NCI-H748 (cell line): ENCODE measurements around the gene CBY2.

ENCODE experiments used
- DNase-seq: peaks from one replicate; lab custom pipeline; 2025; ENCODE audit not compliant: unreplicated experiment; lab: John Stamatoyannopoulos, UW

Gene CBY2

DNA sequence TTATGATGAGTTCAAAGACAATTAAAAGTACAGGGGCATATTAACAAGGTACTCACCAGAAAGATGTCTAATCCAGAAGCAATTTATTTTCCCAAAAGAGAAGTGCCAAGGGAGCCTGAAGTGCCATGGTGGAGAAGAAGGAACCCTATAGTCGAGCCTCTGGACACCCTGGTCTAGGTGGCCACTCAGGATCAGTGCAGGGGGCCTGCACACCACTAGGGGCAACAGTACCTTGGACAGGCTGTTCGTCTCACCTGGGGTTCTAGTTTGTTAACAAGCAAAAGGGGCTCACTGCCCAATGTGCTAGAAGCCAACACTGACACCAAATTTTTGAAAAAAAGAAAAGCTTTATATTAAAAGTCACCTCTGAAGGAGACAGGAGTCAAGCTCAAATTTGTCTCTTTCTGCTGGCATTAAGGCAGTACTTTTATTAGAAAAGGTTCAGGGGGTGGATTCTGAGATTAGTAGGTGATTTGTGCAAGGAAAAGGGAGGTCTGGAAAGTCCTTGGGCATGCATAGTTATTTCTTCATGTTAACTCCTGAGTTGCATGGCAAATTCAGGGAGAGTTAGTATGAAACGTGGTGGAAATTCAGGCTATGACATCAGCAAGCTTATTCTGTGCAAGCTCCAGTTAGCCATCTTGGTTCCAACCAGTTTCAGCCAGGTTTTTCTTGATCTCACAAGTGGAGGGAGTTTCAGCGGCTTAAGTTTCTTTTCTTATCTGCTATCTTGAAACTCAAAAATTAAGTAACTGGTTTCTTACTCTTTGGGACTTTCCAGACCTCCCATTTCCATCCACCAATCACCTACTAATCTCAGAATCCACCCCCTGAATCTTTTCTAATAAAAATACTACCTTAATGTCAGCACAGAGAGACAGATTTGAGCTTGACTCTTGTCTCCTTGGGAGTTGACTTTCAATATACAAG lies 884 bp upstream of the CBY2 start:
- DNase-seq = no peak

DNA sequence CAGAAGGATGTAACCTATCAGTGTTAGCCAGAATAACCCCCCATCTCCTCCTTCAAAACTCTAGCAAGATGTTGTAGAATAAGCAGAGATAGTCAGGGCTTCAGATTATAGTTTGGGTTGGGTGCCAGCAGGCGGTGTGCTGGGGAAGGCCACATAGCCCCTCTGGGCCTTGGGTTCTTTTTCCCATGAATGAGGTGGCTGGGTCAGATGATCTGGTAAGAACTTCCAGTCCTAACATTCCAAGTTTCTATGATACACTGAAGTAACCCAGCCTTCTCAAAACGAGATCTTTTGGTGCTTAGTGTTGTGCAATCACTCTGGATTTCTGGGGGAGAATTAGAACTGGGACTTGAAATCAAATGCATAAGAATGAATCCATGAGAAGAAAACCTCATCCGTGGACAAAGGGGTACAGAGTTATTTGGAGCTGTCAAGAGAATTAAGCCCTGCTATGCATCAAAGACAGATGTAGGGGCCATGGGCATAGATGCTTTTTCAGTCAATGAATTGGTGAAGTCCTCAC lies 810 bp downstream of the CBY2 start:
- DNase-seq = no peak

DNA sequence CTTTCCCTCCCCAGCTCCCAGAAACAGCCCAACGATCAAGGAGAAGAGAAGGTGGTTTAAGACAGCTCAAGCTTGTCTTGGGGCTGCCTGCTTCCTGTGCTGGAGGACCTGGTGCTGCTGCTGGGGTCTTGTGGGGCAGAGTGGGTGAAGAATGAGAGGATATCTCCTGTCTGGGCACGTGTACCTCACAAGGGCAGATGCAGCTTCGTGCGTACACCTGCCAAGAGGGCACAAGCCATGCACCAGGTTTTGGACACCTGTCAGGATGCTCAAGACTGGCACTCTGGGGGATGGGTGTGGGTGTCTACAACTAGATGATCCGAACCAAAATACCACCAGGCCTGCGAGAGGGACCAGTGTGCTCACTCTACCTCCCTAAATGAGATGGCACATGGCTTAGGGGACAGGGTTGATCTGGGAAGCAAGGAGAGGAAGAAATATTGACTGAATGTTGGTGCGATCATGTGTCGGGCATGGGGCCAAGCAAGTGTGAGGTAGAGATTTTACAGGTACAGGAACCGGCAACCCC lies 2.2 kb downstream of the CBY2 start:
- no peak for DNase-seq

DNA sequence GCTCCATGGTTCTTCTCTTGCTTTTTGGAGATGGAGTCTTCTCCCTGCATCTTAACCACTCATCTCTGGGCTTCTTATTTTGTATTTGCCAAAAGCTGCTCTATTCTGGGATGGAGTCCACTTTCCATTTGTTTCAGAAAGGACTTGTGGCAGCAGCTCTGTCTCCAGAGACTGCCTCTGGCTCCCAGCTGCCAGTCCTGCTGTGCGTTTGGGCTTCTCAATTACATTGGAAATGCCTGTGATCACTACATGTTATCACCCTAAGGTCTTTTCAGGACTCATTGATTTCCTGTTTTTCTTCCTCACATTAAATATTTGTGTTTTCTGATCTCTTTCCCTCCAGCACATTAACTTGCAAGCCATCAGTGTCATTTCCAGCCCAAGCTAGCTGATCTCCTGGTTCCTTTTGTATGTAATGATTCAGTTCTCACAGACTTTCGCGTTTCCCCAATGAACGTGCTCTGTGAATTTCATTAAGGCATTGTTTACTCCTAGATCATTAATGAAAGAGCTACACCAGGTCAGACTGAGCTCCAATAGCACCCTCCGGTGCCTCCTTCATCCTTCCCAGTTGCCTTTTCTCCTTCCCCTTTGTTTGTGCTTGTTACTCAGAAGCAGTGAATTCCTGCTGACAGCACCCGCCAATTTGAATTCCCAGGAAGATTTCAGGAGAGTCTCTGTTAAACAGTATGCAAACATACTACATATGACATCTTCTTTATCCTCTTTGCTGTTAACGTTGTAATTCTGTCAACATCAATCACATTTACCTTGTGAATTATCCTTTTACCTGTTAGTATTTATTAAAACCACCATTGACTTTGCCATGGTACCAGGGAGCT lies 3.0 kb downstream of the CBY2 start:
- DNase-seq = no peak

DNA sequence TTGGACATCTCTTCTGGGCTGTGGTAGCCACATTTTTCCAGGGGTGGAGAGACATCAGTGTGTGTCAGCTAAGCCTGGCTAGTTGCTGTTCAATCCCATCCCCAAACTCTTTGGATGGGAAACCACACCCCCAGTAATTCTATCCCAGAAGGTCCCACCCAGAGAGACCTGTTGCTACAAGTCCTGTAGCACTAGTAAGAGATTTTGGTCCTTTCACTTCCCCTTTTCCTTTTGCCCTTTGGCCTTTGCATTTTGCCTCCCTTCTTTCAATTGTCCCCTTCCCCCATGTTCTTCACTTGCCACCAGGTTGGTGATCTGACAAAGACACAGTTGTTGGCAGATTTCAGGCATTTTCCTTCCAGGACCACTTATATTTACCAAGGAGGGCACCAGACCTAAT lies 3.8 kb downstream of the CBY2 start:
- DNase-seq = no peak

GRCh38 chr13:45707516-45708100 lies 5.5 kb downstream of the CBY2 start:
- no peak for DNase-seq

- no peak for DNase-seq
Observed at GRCh38 chr13:45711951-45712350, 9.8 kb downstream of the CBY2 start.

DNA sequence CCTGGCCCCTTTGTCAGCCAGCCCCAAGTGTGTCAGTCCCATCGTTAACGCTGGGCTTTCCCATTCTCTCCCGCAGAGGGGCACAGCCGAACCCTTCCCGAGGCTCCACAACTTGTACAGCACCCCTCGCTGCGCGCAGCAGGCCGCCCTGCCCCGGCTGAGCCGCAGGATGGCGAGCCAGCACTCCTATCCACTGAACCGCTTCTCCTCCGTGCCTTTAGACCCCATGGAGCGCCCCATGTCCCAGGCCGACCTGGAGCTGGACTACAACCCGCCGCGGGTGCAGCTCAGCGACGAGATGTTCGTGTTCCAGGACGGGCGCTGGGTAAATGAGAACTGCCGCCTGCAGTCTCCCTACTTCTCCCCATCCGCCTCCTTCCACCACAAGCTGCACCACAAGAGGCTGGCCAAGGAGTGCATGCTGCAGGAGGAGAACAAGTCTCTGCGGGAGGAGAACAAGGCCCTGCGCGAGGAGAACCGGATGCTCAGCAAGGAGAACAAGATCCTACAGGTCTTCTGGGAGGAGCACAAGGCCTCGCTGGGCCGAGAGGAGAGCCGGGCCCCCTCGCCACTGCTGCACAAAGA lies 11.1 kb downstream of the CBY2 start:
- no peak for DNase-seq

DNA sequence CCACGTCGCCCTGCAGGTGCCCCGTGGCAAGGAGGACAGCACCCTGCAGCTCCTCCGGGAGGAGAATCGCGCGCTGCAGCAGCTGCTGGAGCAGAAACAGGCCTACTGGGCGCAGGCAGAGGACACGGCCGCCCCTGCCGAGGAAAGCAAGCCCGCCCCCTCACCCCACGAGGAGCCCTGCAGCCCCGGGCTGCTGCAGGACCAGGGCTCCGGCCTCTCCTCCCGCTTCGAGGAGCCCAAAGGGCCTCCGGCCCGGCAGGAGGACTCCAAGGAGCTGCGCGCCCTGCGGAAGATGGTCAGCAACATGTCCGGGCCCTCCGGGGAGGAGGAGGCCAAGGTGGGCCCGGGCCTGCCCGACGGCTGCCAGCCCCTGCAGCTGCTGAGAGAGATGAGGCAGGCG lies 11.6 kb downstream of the CBY2 start:
- DNase-seq = no peak

DNA sequence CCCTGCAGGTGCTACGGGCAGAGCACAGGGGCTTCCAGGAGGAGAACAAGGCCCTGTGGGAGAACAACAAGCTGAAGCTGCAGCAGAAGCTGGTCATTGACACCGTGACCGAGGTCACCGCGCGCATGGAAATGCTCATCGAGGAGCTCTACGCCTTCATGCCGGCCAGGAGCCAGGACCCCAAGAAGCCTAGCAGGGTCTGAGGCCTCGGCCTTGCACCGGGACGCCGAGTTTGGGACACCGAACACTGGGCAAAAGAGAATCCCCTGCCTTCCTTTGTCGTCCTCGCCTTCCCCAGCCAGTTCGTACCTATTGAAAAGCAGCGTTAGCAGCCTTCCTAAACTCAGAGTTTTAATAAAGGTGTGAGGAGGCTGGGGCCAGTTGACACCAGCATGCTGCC lies 12.1 kb downstream of the CBY2 start:
- DNase-seq = no peak

- DNase-seq = no peak
Observed at GRCh38 chr13:45715351-45715750, 13.2 kb downstream of the CBY2 start.

- peak; percentile 23 for DNase-seq
Observed at GRCh38 chr13:45717349-45717748, 15.2 kb downstream of the CBY2 start.

- peak; percentile 61 for DNase-seq
Observed at GRCh38 chr13:45718063-45718462, 15.9 kb downstream of the CBY2 start.

DNA sequence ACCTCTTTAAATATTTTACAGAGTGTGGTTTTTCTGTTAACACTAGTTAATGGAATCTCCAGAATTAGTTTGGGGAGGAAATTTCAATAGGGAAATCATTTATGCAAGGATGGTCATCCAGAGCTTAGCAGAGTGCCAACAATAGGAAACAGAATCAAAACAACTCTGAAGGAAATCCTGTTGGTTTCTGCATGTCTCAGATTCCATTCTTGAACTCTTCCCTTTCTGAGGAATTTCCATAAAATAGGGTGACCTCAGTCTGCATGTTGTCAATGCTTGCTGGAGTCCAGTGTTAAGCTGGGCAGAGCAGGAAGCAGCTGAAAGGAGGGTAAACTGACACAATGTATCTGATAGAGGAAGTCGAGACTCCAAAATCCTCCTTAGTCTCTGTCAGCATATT lies 16.9 kb downstream of the CBY2 start:
- no peak for DNase-seq

- no peak for DNase-seq
Observed at GRCh38 chr13:45721203-45721731, 19.1 kb downstream of the CBY2 start.

GRCh38 chr13:45723798-45724197 lies 21.7 kb downstream of the CBY2 start:
- no peak for DNase-seq

DNA sequence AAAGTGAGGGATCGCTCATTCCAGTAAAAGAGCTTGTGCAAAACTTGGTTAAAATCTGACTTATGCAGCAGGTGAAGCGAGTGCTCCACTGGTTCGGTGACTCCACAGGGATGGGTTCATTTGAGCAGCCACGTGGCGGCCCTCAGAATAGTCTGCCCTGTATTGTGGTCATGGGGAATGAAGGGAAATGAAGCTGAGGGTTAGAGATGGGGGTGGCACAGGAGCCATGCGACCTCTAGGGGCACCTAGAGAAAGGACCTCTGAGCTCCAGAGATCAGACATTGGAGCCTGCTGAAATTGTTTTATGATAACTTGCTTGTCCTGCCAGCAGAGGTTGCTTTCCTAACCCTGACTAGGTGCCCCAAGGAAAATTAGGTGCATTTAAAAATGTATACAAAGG lies 26.6 kb downstream of the CBY2 start:
- DNase-seq = no peak

GRCh38 chr13:45731455-45731854 lies 29.3 kb downstream of the CBY2 start:
- DNase-seq = peak; percentile 43

- no peak for DNase-seq
Observed at GRCh38 chr13:45732916-45733315, 30.8 kb downstream of the CBY2 start.

DNA sequence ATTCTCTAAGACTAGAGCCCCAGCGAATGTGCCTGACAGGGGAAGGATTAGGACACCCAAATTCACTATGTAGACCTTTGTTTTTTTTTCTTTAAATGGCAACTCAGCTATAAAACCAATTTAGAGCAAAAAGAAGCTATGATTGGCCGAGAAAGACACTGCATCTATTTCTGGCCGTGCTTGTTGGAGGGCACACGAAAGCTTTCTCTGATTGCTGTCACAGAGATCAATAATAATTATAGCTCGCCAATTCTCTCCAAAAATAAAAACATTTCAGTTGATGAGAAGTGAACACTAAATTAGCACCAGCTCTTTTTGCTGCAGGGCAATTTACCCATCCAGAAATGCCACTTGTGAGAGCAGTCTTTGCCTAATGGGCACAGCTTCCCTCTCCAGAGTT lies 31.2 kb downstream of the CBY2 start:
- no peak for DNase-seq

GRCh38 chr13:45737571-45738017 lies 35.5 kb downstream of the CBY2 start:
- no peak for DNase-seq
